Activated effector memory CD4-positive, alpha-beta T cell treated with anti-CD3 and anti-CD28 coated beads, Interleukin-2, amount 50 U/mL, for 16 hours (primary cell): ENCODE measurements around the gene GPATCH1.

Experiments used
- DNase-seq: peaks from one replicate; pipeline ENCODE4 v3.0.0-alpha.2; 2020

Gene GPATCH1

GRCh38 chr19:33064458-33064791 is 16.6 kb upstream of the GPATCH1 start:
- peak; percentile 70 for DNase-seq

- DNase-seq: peak; percentile 83
Observed at GRCh38 chr19:33064792-33065550, 16.0 kb upstream of the GPATCH1 start, which contains the start of gene RHPN2. Gene RHPN2, minus strand, starts transcription at chr19:33064888. Its CDS starts 36 bp downstream, at chr19:33064852.

GRCh38 chr19:33066543-33066942 is 14.4 kb upstream of the GPATCH1 start:
- DNase-seq: no peak

- DNase-seq: no peak
Observed at GRCh38 chr19:33067121-33067520, 13.9 kb upstream of the GPATCH1 start.

- DNase-seq: no peak
Observed at GRCh38 chr19:33071887-33072286, 9.1 kb upstream of the GPATCH1 start.

- DNase-seq: no peak
Observed at GRCh38 chr19:33075519-33075918, 5.5 kb upstream of the GPATCH1 start.

- no peak for DNase-seq
Observed at GRCh38 chr19:33085570-33086128, 4.7 kb downstream of the GPATCH1 start.

GRCh38 chr19:33086955-33087354 is 6.0 kb downstream of the GPATCH1 start:
- DNase-seq: no peak

GRCh38 chr19:33089010-33089409 is 8.0 kb downstream of the GPATCH1 start:
- no peak for DNase-seq

GRCh38 chr19:33090179-33090578 is 9.2 kb downstream of the GPATCH1 start:
- no peak for DNase-seq

GRCh38 chr19:33093420-33094210 is 12.6 kb downstream of the GPATCH1 start:
- no peak for DNase-seq

GRCh38 chr19:33094436-33095067 is 13.6 kb downstream of the GPATCH1 start:
- DNase-seq: no peak

- no peak for DNase-seq
Observed at GRCh38 chr19:33096005-33096404, 15.0 kb downstream of the GPATCH1 start.

- no peak for DNase-seq
Observed at GRCh38 chr19:33098055-33098534, 17.1 kb downstream of the GPATCH1 start.

GRCh38 chr19:33100894-33101644 is 20.1 kb downstream of the GPATCH1 start:
- no peak for DNase-seq

- DNase-seq: no peak
Observed at GRCh38 chr19:33102893-33103292, 21.9 kb downstream of the GPATCH1 start.

- no peak for DNase-seq
Observed at GRCh38 chr19:33108161-33108560, 27.2 kb downstream of the GPATCH1 start.

GRCh38 chr19:33110137-33110910 is 29.3 kb downstream of the GPATCH1 start:
- DNase-seq: no peak

GRCh38 chr19:33111587-33111986 is 30.6 kb downstream of the GPATCH1 start:
- DNase-seq: no peak

GRCh38 chr19:33114312-33114711 is 33.3 kb downstream of the GPATCH1 start:
- DNase-seq: no peak

- no peak for DNase-seq
Observed at GRCh38 chr19:33117501-33117900, 36.5 kb downstream of the GPATCH1 start.

- DNase-seq: no peak
Observed at GRCh38 chr19:33118643-33119042, 37.7 kb downstream of the GPATCH1 start.
